Dedifferentiated amniotic fluid mesenchymal stem cell (primary cell): ENCODE data around the gene HSD17B11.
"Not testable (repeated sequence)": the region's sequence is repeated elsewhere in the genome, so short reads cannot be mapped to it uniquely, and the experiment has no call there.

Experiments
- DNase-seq: peaks from one replicate; pipeline ENCODE4 v3.0.0-alpha.2; 2016; ENCODE audit errors: extremely low spot score

Gene HSD17B11

DNA sequence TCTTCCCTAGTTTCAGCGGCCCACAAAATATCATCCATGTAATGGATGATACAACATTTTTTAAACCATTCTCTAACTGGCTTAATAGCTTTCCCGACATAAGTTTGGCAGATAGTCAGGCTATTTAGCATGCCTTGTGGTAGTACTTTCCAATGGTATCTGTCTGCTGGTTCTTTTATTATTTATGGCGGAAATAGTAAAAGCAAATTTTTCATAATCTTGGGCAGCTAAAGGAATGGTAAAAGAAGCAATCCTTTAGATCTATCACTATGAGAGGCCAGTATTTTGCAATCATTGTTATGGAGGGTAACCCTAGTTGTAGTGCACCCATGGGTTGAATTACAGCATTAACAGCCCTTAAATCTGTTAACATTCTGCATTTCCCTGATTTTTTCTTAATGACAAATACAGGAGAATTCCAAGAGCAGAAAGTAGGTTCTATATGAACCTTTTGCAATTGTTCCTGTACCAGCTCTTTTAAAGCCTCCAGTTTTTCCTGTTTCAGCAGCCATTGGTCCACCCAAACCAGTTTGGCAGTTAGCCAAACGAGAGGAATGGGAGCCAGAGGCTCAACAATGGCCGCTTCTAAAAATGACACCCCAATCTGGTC lies 14.3 kb upstream of the HSD17B11 start:
- no peak for DNase-seq

DNA sequence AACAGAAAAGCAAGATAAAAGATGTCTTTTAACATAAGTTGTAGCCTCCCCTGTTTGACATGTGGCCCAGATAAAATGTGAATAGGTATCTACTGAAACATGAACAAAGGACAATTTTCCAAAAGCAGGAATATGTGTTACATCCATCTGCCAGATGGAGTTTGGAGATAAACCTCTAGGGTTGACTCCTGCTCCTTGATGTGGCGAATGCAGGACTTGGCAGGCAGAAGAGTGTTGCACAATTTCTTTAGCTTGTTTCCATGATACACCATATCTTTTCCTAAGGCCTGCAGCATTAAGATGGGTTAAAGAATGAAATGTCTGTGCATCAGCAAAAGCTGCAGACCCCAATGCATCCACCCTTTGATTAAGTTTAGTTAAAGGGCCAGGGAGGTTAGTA lies 12.7 kb upstream of the HSD17B11 start:
- not testable (repeated sequence) for DNase-seq

DNA sequence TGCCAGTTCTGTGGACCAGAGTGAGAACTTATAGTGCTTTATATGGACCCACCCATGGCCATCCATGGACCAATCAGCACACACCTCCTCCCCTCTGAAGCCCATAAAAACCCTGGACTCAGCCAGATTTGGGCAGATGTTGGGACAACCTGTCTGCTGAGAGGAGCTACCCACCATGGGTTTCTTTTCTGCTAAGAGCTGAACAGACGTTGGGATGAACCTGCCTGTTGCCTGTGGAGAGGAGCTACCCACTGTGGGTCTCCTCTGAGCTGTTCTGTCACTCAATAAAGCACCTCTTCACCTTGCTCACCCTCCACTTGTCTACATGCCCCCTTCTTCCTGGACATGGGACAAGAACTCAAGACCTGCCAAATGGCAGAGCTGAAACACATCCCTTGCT lies 9.0 kb upstream of the HSD17B11 start:
- no peak for DNase-seq

DNA sequence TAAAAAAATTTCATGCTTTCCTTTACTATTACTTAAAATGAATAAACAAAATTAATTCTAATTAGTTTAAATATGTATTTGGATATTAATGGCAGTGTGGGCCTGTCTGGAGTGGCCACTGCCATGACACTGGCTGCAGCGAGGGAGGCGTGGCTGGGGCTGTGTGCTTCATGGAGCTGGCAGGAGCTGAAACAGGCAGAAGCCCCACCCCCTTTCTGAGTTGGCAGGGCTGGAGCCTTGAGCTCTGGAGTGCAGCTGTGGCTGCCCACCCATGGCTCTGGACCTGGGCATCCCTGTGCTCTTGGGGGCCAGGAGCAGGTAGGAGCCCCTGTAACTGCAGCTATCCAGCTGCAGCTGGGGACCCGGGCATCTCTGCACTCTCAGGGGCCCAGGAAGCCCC lies 8.2 kb upstream of the HSD17B11 start:
- DNase-seq: no peak

DNA sequence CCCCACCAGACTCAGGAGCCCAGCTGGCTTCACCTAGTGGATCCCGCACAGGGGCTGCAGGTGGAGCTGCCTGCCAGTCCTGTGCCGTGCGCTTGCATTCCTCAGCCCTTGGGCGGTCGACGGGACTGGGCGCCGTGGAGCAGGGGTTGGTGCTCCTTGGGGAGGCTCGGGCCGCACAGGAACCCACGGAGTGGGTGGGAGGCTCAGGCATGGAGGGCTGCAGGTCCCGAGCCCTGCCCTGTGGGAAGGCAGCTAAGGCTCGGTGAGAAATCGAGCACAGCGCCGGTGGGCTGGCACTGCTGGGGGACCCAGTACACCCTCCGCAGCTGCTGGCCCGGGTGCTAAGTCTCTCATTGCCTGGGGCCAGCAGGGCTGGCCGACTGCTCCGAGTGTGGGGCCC lies 4.9 kb upstream of the HSD17B11 start:
- not testable (repeated sequence) for DNase-seq

DNA sequence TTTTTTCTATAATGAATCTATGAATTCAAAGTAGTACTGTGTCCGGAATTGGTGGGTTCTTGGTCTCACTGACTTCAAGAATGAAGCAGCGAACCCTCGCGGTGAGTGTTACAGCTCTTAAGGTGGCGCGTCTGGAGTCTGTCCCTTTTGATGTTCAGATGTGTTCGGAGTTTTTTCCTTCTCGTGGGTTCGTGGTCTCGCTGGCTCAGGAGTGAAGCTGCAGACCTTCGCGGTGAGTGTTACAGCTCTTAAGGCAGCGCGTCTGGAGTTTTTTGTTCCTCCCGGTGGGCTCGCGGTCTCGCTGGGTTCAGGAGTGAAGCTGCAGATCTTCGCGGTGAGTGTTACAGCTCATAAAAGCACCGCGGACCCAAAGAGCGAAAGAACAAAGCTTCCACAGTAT lies 4.1 kb upstream of the HSD17B11 start:
- DNase-seq: not testable (repeated sequence)

DNA sequence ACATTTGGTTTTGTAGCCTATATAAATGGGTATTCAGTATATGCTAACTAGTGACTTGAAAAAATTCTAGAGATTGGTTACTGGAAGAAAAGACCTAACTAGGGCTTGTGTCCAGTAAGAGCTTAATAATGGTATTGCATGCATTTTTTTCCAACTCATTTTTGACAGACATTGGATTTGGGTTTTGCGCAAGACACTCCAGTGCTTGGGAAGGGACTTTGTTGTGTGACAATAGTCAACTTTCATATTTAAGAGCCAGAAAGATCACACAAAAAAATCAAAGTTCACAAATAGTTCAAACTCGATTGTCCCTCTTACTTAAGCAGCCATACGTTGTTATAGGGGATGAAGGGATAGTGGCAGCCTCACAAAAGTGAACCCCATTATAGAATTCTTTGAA lies 1.2 kb upstream of the HSD17B11 start:
- DNase-seq: no peak

DNA sequence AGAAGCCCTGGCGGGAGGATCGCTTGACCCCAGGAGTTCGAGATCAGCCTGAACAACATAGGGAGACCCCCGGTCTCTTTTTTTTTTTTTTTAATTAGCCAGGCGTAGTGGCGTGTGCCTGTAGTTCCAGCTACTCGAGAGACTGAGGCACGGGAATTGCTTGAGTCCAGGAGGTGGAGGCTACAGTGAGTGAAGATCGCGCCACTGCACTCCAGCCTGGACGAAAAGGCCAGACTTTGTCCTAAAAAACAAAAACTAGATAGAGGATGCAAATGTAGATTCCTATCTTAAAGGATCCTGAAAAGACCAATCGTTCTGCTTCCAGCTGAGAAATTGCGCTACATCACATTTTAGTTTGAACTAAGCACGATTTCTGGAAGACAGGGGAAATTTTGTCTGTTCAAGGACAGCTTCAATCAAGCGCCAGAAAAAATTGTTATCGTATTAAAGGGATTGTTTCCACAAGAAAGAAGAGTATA lies 627 bp upstream of the HSD17B11 start:
- DNase-seq: no peak

DNA sequence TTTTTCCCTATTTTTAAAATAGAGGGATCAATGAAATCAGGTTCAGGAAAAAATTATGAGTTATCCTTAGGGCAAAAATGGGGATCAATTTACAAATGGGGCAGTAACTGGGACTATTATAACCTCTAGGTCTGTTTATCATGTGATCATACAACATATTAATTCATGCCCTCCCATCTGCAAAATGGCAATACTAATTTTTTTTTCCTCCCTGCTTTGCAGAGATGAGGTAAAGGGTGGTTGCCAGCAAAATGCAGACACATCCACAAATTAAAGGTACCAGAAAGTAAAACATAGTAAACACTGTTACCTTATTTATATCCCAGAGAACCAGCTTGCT lies 467 bp downstream of the HSD17B11 start:
- no peak for DNase-seq

DNA sequence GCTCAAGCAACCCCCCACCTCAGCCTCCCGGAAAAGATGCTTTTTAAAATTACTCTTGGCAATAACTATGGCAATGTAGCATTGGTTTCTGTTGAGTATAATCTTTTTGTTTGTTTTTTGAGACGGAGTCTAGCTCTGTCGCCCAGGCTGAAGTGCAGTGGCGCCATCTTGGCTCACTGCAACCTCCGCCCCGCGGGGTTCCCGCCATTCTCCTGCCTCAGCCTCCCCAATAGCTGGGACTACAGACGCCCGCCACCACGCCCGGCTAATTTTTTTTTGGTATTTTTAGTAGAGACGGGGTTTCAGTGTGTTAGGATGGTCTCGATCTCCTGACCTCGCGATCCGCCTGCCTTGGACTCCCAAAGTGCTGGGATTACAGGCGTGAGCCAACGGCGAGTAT lies 933 bp downstream of the HSD17B11 start:
- not testable (repeated sequence) for DNase-seq

DNA sequence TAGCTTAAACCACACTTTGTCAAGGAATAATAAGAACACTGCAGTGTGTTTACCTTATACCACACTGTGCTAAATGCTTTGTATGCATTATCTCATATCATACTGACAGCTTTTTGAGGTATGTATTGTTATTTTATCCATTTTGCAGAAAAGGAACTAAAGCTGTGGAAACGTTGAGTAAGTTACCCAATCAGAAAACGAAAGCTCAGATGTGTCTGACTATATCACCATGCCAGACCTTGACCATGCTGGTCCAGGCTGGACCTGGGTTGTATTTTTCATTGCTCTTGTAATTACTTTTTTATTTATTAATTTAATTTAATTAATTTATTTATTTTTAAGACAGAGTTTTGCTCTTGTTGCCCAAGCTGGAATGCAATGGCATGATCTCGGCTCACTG lies 2.1 kb downstream of the HSD17B11 start:
- no peak for DNase-seq

DNA sequence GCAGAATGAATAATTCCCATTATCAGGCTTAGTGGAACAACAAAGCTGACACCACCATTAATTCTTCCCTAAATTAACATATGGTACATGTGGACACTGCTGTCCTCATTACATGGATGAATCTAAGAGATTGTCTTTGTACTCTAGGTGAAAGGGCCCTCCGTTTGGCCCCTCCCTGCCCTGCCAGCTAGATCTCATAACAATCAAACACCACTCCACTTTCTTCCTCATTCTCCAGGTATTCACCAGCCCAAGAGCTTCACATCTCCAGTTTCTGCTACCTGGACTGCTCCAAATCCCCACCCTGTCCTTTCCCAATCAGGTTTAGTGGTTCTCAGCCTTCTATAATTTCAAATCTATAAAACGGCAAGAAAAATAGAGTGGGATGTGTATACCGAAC lies 3.8 kb downstream of the HSD17B11 start:
- DNase-seq: no peak

DNA sequence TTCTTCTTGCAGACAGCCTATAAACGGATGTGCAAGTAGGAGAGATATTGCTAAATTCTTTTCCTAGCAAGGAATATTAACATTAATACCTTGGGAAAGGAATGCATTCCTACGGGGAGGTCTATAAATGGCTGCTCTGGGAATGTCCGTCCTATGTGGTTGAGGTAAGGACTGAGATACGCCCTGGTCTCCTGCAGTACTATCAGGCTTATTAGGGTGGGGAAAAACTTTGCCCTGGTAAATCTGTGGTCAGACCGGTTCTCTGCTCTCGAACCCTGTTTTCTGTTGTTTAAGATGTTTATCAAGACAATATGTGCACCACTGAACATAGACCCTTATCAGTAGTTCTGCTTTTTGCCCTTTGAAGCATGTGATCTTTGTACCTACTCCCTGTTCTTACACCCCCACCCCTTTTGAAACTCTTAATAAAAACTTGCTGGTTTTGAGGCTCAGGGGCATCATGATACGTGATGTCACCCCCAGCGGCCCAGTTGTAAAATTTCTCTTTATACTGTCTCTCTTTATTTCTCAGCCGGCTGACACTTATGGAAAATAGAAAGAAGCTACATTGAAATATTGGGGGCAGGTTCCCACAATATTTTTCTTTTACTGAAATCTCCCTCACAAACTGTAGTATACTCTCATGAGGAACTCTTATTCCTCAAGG lies 6.4 kb downstream of the HSD17B11 start:
- not testable (repeated sequence) for DNase-seq

DNA sequence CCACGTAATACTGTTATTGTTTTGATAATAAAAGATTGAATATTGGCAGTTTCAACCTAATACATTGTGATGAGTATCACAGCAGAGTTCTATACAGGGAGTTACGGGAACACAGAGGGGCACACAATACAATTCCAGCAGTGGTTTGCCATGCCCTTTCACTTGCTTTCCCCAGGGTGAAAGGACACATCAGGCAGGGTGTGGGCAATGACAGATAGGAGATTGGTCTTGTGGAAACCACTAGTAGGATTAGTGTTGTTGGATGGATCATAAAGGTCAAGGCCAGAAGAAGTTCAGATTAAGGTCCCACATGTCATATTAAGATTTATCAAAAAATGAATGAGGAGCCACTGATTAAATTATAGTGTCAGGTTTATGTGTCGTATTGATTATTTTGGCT lies 8.1 kb downstream of the HSD17B11 start:
- DNase-seq: no peak

DNA sequence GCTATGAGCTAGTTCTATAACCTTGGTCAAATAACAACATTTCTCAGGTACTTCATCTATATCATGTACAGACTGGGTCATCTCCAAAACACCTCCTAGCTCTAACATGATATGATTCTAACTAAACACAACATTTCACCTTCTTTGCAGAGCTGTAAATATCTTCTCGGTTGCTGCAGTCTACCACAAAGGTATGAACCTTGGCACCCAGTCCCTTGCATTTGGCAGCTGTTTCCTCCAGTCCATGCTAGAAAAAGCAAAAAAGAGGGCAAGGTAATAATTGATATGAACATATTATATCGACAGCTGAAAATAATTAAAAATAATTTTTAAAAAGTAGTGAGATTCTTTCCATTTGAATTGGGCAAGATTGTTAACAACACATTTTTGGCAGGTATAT lies 8.9 kb downstream of the HSD17B11 start:
- no peak for DNase-seq

DNA sequence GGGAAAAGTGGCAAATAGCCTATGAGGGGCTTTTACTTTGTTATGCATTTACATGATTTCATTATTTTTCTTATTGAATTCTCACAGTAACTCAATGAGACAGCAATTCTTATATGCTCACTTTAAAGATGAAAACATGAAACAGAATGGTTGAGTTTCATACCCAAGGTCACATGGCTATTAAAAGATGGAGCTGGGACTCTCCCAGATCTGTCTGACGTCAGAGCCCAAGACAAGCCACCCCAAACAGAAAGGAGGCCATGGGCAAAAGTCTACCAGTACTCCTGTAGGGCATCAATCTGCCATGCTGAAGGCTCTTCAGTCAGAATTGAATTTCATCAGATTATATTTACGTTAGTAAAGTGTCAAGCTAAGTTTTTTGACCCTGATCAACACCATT lies 13.2 kb downstream of the HSD17B11 start:
- DNase-seq: no peak

DNA sequence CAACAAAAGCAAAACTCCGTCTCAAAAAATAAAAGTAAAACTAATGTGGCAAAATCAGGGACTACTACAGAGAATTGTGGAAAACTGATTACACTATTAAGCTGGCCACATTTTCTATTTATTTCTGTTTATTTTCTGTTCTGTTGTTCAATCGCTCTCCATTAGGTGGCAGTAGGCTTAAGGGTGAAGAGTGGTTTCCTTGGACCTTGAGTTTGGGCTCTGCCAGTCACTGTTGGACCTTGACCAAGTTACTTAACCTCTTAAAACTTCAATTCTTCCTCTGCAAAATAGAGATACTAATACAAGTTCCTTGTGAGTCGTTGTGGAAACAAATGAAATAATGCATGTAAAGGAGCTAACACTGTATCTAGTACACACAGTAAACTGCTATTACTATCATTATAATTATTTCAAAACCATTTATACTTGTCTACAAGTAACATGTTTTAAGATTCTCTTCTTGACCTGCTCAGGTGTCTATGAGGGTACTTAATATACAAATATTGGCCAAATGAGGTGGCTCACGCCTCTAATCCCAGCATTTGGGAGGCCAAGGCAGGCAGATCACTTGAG lies 15.2 kb downstream of the HSD17B11 start:
- DNase-seq: peak; percentile 91

DNA sequence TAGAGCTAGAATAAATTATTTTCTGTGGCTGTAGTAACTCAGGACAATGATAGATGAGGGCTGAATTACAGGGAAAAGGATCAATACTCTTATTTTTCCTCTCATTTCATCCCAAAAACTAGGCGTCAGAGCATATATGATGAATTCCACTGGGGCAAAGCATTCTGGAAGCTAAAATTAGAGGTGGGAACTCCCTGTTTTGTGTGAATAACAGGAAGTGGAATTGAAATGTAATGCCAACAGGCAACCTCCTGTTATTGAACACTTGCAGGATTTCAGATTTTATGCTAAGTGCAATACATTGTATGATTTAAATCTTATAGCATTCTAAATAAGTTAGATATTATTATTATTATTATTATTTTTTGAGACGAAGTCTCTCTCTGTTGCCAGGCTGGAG lies 20.9 kb downstream of the HSD17B11 start:
- no peak for DNase-seq

DNA sequence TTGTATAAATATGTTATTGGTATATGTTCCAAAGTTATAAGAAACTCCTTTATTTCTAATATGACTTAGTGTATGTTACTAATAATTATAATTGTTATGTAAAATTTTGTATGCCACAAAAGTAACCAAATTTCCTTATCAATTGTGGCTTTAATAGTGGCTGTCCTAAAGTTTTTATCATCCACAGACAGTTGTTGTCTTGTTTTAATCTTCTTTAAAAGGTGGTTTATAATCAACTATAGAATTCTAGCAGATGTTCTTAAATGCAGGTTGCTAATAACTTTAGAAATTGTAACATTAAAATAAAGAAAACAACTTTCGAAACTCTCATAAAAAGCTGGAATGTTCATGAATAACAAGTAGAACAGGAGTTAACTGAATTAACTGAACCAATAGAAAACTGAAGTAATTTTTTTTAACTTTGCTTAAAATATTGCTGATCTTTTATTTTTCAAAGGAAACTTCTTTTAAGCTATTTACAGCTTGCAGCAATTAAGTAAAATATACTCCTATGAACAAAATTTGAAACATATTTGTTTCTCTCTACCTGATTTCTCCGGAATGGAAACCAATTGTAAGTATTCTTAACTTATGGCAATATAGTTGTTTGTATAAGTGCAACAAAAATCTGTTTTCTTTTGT lies 24.3 kb downstream of the HSD17B11 start:
- DNase-seq: no peak

DNA sequence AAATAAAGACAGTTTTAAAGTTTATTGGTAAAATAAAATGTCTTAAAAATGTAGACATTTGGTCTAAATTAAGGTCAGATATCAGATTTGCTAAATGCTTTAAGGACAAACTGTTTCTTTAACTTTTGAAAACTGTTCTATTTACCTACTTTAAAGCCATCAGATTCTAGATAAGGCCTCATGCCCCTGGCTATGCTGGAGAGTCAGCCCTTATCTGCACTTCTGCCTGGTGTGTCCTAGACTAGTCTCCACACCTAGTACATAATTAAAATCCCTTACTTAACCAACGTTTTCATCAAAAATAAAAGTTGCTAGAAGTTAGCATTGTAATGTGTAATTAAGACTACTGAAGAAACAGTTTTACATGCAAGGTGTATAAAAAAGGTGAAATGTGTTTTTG lies 25.6 kb downstream of the HSD17B11 start:
- no peak for DNase-seq

DNA sequence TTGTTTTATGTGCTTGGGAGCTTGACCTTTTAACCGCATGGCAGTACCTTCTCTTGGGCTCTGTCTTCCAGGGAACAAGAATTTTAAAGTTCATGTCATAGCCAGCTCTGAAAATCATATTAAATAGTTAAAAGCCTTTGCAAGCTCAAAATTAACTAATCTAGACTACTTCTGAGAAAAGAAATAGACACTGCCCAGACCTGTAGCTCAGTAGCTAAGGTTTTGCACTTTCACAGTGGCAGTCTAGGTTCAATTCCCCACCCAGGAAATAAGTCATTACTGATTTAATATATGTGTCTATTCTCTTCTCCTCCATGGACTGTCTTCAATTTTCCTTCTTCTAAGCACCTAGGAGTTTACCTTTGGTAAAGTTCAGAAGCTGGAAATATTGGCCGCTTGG lies 27.4 kb downstream of the HSD17B11 start:
- no peak for DNase-seq

DNA sequence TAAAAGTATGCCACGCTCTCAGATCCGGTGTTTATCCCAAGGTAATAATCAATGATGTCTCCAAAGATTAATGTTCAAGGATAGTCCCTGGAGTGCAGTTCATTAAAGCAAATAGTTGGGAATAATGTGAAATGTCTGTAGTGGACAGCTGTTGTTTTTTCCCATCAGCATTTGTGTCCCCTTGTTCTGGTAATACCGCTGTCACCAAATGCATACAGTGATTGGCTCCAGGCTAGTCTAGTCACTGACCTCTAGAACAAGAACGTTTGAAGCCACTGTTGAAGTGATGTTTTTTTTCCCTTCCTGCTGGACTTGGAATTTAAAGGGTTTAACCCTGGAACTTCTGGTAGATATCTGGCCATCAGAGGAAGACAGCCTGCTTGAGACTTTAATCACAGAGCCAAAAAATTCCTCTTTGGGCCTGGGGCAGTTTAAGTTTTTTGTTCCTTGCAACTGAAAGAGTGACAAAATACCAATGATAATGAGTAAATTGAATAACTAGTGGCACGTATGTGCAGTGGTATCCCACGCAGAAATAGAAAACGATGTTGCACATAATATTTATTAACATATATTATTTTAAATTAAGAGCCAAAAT lies 30.6 kb downstream of the HSD17B11 start:
- DNase-seq: no peak

DNA sequence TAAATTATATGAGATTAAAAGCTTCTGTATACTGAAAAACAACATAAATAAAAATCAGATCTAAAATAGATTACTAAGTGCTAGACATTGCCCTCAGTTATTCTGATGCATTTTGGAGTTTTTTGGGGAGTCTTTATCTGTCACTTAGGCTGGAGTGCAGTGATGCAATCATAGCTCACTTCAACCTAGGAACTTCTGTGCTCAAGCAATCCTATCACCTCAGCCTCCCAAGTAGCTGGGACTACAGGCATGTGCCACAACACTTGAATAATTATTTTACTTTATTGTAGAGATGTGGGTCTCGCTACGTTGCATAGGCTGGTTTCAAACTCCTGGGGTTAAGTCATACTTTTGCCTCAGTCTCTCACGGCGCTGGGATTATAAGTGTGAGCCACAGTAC lies 31.7 kb downstream of the HSD17B11 start:
- DNase-seq: no peak
